Measurements from ENCODE around the gene LECT2.

Gene LECT2

DNA sequence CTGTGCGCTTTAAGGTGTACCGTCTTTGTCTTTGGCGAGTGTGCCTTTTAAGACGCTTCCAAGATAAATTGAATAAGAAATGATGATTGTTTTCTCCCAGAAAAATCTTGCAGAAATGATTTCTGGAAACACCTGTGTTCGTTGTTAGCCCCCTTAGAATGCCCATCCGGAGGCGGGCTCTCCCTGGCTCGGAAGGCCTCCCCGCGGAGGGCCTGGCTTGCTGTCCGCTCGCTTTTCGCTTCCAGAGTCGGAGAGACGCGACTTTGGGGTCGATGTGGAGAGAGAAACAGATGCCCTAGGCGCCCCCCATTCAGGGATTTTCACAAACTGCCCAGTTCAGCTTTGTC lies 23.9 kb downstream of the LECT2 start:
- no peak for DNase-seq

DNA sequence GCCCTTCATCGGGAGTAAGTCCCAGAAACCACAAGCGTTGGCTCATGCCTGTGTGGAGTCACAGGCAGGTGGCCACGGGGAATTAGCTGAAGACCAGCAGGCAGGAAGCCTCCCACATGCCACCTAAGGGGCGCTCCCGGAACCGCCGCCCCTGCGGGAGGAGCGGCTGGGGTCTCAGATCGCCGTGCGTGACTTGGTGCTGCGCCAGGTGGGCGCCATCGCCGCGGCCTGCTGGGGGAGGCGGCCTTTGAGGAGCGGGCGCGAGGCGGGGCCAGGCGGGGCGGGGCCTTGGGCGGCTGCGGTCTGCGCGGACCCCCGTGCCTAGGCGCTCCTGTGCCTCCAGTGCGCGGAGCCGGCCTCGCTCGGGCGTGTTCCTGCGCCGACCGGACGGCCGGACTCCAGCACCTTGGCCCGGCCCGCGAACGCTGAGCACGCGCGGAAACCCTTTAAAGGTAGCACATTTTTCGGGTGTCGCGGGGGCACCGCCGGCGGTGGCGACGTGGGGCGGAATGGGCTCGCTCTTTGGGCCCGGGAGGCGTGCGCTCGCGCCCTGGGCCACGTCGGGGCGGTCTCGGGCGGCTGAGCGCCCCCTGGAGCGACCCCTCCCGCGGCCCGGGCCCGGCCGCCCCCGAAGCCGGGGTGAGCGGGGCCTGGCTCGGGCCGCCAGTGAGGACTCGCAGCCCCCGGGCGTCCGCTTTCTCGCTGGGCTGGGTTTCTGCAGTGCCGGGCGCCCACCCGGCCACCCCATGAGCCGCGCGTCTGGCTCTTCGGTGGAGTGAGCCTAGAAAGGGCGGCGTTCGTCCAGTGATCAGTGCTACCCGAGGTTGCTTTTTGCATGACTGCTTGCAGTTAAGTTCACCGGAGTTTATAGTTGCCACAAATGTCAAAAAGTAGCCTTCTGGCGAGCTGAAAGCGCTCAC lies 24.5 kb downstream of the LECT2 start:
- no peak for DNase-seq

DNA sequence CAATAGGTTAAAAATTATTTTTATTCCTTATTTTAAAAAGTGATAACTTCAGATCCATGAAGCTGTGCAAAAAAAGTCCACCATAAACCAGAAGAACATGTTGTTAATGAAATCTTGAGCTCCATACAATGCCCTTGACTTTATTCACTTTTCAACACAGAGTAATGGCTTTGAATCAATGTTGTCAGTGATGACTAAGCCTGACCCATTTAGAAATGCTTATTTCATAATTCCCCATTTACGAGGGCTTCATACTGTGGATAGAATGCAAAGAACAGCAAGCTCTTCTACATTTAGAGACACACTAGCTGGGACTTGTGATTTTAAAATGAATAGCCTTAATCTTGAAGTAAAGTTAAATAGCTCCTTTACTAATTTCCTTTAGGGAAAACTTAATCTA lies 33.4 kb downstream of the LECT2 start:
- no peak for DNase-seq

DNA sequence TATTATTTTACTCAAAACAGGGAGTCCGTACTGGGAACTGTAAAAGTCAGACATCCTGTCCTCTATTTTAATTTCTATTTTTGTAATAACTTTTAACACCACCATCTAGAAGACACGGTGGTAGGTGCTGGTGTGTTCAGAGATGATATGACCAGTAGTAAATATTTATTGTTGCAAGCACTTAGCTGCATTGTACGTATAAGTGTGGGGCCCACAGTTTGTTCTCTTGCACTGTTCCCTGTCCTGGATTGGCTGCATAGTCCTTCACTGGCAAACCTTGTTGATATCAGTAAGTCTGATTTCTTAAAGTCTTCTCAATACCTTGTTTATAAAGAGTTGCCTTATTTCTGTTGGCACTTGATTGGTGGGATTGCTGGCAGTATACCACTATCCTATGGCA lies 34.6 kb downstream of the LECT2 start:
- DNase-seq = no peak

DNA sequence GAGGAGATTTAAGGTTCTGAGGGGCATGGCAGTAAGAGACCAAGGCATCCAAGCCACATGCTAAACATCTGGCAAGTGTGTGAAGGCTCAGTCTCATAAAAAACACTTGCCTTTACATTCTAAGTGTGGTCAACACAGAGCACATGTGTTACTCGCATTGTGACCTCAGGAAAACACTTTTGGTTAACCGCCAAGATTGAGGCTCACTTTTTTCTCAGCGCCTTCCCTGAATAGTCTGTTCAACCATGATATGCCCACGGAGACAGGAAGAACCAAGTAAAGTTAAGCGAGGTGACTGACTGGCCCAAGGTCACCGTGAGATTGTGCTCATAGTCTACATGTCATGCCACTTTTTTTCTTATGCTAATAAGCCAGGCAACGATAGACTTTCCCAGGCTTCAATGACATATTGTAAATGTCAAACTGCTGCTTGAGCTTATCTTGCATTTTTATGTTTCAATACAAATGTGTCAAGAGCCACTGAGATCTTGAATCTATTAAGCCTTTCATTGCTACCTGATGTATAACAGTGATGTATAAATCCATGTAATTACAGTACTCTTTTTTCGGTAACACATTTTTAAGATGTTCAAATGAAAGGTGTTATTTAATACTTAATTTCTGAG lies 38.0 kb downstream of the LECT2 start:
- no peak for DNase-seq

DNA sequence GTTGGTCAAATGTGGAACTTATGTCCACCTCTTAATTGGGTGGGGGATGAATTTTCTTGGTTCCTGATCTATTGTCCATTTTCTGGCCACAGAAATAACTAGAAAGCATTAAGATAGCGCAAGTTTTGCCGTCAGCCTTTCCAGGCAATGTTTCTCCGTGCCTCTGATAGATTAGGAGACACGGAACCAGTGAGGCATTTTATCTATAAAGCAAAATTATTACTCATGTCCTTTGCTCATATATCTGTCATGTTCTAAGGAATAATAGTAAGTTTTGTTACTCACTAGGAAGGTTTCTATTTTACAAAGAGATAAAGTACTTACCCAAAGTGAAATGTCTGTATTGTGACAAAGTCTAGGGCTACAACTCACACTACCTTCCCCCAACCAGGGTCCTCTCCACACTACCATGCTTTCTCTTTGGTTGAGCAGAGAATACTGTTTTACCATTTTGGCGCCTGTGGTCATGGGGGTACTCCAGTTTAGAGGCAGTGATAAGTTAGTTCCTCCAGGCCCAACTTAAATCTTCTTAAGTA lies 39.2 kb downstream of the LECT2 start:
- DNase-seq = no peak

DNA sequence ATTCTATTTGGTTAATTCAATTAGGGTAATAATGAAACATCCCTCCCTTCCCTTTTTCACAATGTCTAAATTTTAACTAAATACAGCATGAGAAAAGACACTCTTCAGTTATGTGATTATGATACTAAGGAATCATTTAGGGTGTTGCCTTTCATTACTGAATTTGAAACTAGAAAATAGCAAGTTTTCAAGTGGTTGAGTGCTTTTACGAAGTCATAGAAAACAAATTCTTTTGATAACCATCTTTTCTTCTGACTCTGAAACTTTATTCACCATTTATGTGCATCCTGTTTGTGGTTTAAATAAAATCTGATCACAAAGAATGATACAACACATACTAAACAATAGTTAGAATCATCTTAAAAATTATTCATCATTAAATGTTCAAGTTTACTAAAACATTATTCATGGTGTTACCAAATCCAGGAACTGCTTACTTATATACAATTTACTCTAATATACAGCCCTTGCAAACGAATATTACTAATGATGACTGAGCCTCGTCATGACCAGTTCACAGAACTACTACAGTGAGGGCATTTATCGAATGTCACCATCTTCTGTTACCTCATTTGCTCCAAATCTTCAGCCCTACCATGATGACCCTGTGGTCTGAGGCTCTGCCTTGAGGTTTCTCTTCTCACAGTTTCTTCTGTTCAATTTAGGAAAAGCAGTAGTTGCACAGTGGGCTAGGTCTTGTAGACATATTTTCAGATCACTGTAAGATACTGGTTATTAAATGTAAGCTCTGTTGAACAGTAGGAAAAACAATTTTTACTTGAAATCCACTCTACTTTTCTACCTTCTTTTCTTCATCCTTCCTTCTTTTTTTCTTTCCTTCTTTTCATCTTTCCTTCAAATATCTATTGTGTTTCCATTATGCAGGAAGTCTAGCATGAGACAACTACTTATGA lies 40.8 kb downstream of the LECT2 start:
- DNase-seq = no peak

DNA sequence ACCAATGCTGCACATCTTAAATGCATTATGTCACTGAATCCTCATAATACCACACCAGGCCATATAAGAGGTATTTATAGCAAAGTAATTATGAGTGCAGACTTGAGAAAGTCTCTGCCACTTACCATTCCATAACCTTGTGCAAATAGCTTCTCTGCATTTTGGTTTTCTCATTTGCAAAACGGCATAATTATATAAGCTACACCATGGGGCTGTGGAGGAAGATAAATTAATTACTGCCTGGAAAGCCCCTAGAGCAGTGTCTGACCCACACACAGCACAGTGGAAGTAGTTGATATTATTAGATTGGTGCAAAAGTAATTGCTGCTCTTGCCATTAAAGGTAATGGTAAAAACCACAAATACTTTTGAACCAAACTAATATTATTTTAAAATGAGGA lies 49.6 kb downstream of the LECT2 start:
- no peak for DNase-seq

DNA sequence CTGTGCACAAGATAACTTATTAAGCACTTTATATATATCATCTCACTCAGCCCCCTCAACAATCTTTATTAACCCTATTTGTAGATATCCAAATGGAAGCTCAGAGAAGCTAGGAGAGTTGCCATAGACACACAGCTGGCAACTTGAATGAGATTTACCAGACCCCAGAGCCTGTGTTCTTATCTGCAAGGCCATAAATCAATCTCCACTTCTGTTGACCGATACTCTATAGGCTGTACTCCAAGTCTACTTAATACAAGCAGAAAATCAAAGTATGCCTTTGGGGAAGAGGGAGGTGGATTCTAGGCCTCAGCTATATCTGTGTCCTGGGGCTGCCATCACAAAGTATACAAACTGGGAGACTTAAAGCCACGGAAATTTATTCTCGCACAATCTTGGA lies 53.1 kb downstream of the LECT2 start:
- no peak for DNase-seq

DNA sequence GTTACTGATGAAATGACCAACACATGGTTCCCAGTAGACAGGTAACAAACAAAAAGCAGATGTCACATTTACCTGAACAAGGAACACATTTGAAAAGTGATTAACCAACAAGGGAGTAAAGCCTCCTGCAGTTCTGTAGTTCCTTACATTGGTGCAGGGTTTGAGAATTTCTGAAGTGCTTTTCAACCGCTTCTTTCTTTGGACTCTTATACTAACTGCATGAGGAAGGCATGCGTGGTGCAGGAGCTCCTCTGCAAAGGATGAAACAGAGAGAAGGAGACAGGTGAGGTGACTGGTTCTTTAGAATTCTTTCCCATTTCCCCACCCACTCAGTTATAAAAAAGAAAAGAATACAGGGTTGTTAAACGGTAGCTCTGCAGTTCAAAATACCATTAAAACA lies 54.5 kb downstream of the LECT2 start:
- no peak for DNase-seq

DNA sequence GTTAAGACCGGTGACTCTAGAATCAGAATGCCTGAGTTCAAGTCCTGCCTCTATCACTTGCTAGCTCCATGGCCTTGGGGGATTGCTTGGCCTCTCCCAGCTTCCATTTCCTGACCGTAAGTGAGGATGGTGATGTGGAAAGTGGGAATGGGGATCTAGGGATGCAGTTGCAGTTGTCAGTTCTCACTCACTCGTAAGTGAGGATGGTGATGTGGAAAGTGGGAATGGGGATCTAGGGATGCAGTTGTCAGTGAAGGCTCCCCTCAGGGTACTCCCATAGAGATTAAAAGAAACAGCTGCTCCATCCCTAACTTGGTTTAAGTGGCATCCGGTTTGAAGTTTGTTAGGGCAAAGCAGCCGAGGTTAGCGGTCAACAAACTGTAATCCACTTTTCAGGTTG lies 56.1 kb downstream of the LECT2 start:
- no peak for DNase-seq
